Right renal cortex interstitium (tissue), 3 donors: ENCODE measurements around the gene TSTD2. TPM values are rescaled to one million over a fixed set of nuclear protein-coding genes. Genes with fewer than 3 reads are reported as not detected.

Source experiments
- DNase-seq, 3 donors: peaks; one replicate each; pipeline ENCODE4 v3.0.0-alpha.2; 2013; ENCODE audit warnings: low read depth in 3 of 3, low spot score in 2 of 3
- polyA plus RNA-seq, 3 donors: library from polyadenylated mRNA; unstranded; fragments of 120-200 nt; gene quantifications; one replicate each; pipeline ENCODE4 v1.2.1, GENCODE V29; 2013; ENCODE audit not compliant: insufficient read length in 3 of 3

TSTD2 gene
- 10 to 100 TPM; 29.0 to 33.1 (median 29.8) TPM for polyA plus RNA-seq

GRCh38 chr9:97632985-97633858 lies at the start of gene TSTD2, which contains the start of gene NCBP1:
TSTD2 (minus strand) TSS chr9:97633368; CDS start chr9:97627562, 5,806 bp downstream.
NCBP1 (plus strand) TSS chr9:97633821; CDS start chr9:97633882, 61 bp downstream.
- DNase-seq, result peak; percentile 93 to 97 (median 96)

GRCh38 chr9:97682242-97682641 lies 49.1 kb upstream of the TSTD2 start:
- no peak for DNase-seq

GRCh38 chr9:97675655-97676054 lies 42.5 kb upstream of the TSTD2 start:
- no peak for DNase-seq

GRCh38 chr9:97673922-97674321 lies 40.8 kb upstream of the TSTD2 start:
- DNase-seq, result no peak

GRCh38 chr9:97672403-97672802 lies 39.2 kb upstream of the TSTD2 start:
- no peak for DNase-seq

GRCh38 chr9:97670586-97670985 lies 37.4 kb upstream of the TSTD2 start:
- no peak for DNase-seq

- no peak for DNase-seq
These were observed 35.3 kb upstream of the TSTD2 start for GRCh38 chr9:97668485-97668884.

- no peak for DNase-seq
These were observed 33.9 kb upstream of the TSTD2 start for GRCh38 chr9:97666907-97667686.

- DNase-seq, result no peak
These were observed 32.6 kb upstream of the TSTD2 start for GRCh38 chr9:97665742-97666141.

GRCh38 chr9:97660847-97661246 lies 27.7 kb upstream of the TSTD2 start:
- DNase-seq, result no peak

GRCh38 chr9:97660340-97660739 lies 27.2 kb upstream of the TSTD2 start:
- DNase-seq, result no peak

- no peak for DNase-seq
These were observed 26.6 kb upstream of the TSTD2 start for GRCh38 chr9:97659771-97660170.

- DNase-seq, result no peak
These were observed 25.5 kb upstream of the TSTD2 start for GRCh38 chr9:97658707-97659106.

GRCh38 chr9:97651646-97652045 lies 18.5 kb upstream of the TSTD2 start:
- no peak for DNase-seq

GRCh38 chr9:97647996-97648395 lies 14.8 kb upstream of the TSTD2 start:
- no peak for DNase-seq

- no peak for DNase-seq
These were observed 12.6 kb upstream of the TSTD2 start for GRCh38 chr9:97645720-97646119.

- no peak for DNase-seq
These were observed 7.2 kb upstream of the TSTD2 start for GRCh38 chr9:97640325-97640724.

- DNase-seq, result no peak
These were observed 5.5 kb upstream of the TSTD2 start for GRCh38 chr9:97638666-97639065.

- no peak for DNase-seq
These were observed 3.7 kb upstream of the TSTD2 start for GRCh38 chr9:97636903-97637302.

GRCh38 chr9:97635026-97635425 lies 1.9 kb upstream of the TSTD2 start:
- no peak for DNase-seq

GRCh38 chr9:97633859-97634490 lies 807 bp upstream of the TSTD2 start:
- DNase-seq, result peak in 2 of 3 donors; percentile 6 to 8
